SKM-1 (cell line): ENCODE results near the gene WNT7B.

Experiments used
- DNase-seq: peaks from one replicate; lab custom pipeline; 2025; ENCODE audit not compliant: unreplicated experiment; lab: John Stamatoyannopoulos, UW

WNT7B gene

GRCh38 chr22:45977003-45977411 is at the start of gene WNT7B:
WNT7B (minus strand) TSS chr22:45977162; CDS start chr22:45976754, 408 bp downstream.
- no peak for DNase-seq

GRCh38 chr22:46025973-46026898 is 49.3 kb upstream of the WNT7B start:
- DNase-seq: no peak

- no peak for DNase-seq
Measured at GRCh38 chr22:46025225-46025972, 48.4 kb upstream of the WNT7B start.

GRCh38 chr22:46024136-46024840 is 47.3 kb upstream of the WNT7B start:
- DNase-seq: no peak

GRCh38 chr22:46023558-46023981 is 46.6 kb upstream of the WNT7B start:
- DNase-seq: no peak

DNA sequence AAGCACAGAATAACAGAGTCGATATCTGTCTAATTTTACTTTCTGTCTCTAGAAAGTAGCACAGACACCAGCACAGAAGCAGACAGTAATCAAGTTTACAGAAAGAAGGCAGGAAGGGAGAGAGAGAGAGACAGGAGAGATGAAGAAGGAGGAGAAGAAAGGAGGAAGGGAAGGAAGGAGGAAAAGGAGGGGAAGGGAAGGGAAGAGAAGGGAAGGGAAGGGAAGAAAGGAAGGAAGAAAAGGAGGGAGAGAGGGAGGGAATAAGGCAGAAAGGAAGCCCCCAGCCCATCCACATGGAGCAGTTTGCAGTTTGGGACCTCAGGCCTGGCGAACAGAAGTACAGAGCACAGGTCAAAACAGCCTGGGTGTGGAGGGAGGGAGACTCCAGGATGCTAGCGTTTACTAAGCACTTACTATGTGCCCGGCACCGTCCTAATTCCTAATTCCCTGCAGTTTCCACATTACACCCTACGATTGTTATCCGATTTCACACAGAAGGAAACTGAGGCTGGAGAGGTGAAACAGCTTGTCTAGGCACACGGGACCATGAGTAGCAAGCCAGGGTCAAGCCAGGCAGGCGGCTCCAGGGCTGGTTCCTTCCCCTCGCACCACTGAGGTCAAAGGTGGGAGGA is 46.0 kb upstream of the WNT7B start:
- DNase-seq: no peak

DNA sequence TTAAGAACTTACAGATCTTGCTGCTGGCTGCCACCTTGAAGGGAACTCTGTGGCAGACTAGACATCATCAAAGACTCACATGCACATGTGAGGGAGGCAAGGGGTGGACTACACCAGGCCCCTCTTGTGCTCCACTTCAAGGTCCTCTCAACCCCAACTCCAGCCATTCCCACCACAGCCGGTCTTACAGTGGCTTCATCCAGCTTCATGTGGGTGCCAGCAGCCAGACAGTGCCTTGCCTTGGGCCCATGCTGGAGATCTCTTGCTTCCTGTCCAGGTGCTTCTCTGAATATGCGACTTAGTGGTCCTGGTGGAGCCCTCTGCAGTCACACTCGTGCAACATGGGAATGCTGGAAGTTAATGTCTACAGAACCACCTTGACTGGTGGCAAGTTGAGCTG is 44.6 kb upstream of the WNT7B start:
- no peak for DNase-seq

GRCh38 chr22:46019351-46019750 is 42.4 kb upstream of the WNT7B start:
- DNase-seq: no peak

- DNase-seq: no peak
Measured at GRCh38 chr22:46018859-46019258, 41.9 kb upstream of the WNT7B start.

- DNase-seq: no peak
Measured at GRCh38 chr22:46017166-46017565, 40.2 kb upstream of the WNT7B start.

GRCh38 chr22:46013460-46014416 is 36.8 kb upstream of the WNT7B start:
- DNase-seq: peak; percentile 81

GRCh38 chr22:46012881-46013281 is 35.9 kb upstream of the WNT7B start:
- DNase-seq: no peak

GRCh38 chr22:46012182-46012880 is 35.4 kb upstream of the WNT7B start:
- no peak for DNase-seq

DNA sequence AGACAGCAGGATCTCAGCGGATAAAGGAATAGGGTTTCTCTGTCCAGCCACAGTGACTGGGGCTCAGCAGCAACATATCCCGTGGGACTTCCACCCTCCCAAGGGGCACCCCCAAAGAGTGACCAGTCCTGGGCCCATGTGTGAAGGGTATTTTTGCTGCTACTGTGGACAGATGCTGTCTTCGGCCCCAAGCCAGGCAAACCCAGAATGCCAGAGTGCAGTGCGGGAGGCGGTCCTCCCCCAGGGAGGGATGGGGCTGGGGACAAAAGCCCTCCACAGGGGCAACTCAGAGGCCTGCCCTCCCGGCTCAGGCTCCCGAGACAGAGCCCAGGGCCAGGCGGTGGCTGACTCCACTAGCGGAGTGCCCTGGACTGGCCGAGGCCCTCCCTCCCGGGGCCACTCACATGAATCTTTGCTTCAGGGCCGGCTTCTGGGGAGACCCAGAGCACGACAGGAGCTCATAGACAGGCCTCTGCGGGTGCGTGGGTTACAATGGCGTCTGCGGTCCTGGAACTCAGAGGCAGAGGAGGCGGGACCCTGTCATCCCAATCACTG is 34.7 kb upstream of the WNT7B start:
- no peak for DNase-seq

- DNase-seq: no peak
Measured at GRCh38 chr22:46010951-46011626, 34.1 kb upstream of the WNT7B start.

DNA sequence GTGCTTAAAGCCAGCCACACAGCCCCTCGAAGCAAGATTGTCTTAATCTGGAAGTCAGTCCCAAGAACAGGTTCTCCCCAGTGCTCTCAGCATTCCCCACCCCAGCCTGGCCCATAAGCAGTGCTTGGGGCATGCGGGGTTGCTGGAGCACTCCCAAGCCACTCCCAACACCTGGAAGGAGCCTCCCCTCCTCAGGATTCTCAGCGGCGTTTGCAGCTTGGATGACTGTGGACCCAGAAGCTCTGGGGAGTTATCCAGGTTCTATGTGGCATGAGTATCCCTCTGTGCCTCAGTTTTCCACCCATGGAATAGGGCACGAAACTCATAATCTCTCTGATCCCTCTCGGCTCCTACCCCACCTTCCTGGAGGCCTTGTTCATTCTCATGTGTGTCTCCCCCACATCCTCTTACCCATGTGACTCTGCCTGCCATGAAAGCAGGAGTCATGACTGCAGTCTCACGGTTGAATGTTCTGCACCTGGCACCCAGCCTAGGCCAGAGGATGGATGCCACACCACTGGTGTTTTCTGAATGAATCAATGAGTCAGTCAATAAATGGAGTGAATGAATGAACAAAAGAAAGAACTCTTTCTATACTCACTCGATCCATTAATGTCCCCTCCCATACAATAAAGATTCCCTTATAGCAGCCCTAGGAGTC is 33.4 kb upstream of the WNT7B start:
- DNase-seq: no peak

GRCh38 chr22:46009730-46010129 is 32.8 kb upstream of the WNT7B start:
- DNase-seq: no peak
